K562 (cell line): ENCODE results near the gene PRICKLE4. TPM values are rescaled to one million over a fixed set of nuclear protein-coding genes. Genes with fewer than 3 reads are reported as not detected.

Source experiments
- ATAC-seq: fragments of 200-7000 bp; cut with Tn5 transposase; 3 replicates; pipeline ENCODE4 v1.9.1; 2020; ENCODE audit warnings: moderate library complexity
- BruUV-seq: library from RNA; stranded (reverse); fragments of 400-500 nt; replicated peaks from 2 replicates; lab custom pipeline; 2021; lab: Mats Ljungman, UMichigan
- CTCF ChIA-PET: fragments of 300-600 bp; formaldehyde crosslinking; extraction: SDS; loops from one replicate; lab custom pipeline; 2021; ENCODE audit warnings: low intra/inter-chr PET ratio; lab: Yijun Ruan, JAX
- POLR2A ChIA-PET: fragments of 300-600, 350-650 bp; sonication (Branson Sonifier 250); formaldehyde crosslinking; extraction: SDS; loops from one replicate; lab custom pipeline; 2021; ENCODE audit warnings: antibody characterized with exemption, inconsistent platforms; lab: Yijun Ruan, JAX
- DNase-seq, 4 experiments: peaks; one replicate each; pipeline versions ENCODE4 v3.0.0 to v3.0.0-alpha.2; 2011 to 2018; ENCODE audit warnings: low spot score in 3 of 4, mixed read lengths in 3 of 4; ENCODE audit errors: extremely low read depth in 1 of 4
- FAIRE-seq: peaks from 2 replicates; lab custom pipeline; 2011; peaks lifted over from hg19 to GRCh38; lab: Jason Lieb, UNC
- H2AFZ ChIP-seq: 2 replicates; pipeline ENCODE4 v1.6.0; 2011; ENCODE audit warnings: low read depth, low read length, control low read depth, inconsistent platforms
- H3K27ac ChIP-seq: fragments of 200-600 bp; 3 replicates; pipeline ENCODE4 v1.8.0; 2011; ENCODE audit warnings: low read depth, mild to moderate bottlenecking, control low read depth, inconsistent platforms, low read length, moderate library complexity, mixed read lengths; ENCODE audit errors: extremely low read depth
- H3K27me3 ChIP-seq, 2 experiments: fragments of 300-600 bp in 1 of 2; 2 replicates in 1 of 2; 3 replicates in 1 of 2; pipeline versions ENCODE4 v1.6.0 to v1.8.0; 2011; ENCODE audit warnings: inconsistent platforms in 2 of 2, low read length in 2 of 2, mild to moderate bottlenecking in 1 of 2, mixed read lengths in 1 of 2, moderate library complexity in 1 of 2; ENCODE audit not compliant: control insufficient read depth in 2 of 2, insufficient read depth in 2 of 2
- H3K36me3 ChIP-seq: fragments of 300-600 bp; 3 replicates; pipeline ENCODE4 v1.8.0; 2011; ENCODE audit warnings: mild to moderate bottlenecking, low read length, inconsistent platforms; ENCODE audit not compliant: control insufficient read depth, insufficient read depth
- H3K4me1 ChIP-seq, 2 experiments: fragments of 200-600 bp in 1 of 2; replicated peaks in 1 of 2; 2 replicates in 1 of 2; 3 replicates in 1 of 2; pipeline versions ENCODE4 v1.5.1 to v1.8.0; 2011; ENCODE audit warnings: inconsistent platforms in 2 of 2, low read length in 2 of 2, mild to moderate bottlenecking in 1 of 2, mixed read lengths in 1 of 2, moderate library complexity in 1 of 2; ENCODE audit not compliant: control insufficient read depth in 2 of 2, insufficient read depth in 2 of 2
- H3K4me2 ChIP-seq: 2 replicates; pipeline ENCODE4 v1.6.1; 2011; ENCODE audit warnings: low read length, control low read depth, inconsistent platforms, mixed read lengths; ENCODE audit not compliant: insufficient read depth
- H3K4me3 ChIP-seq: fragments of 200-600 bp; sonication (generic), shearing (Covaris generic); 2 replicates; pipeline ENCODE4 v1.5.1; 2016; ENCODE audit warnings: control low read depth, inconsistent platforms
- H3K79me2 ChIP-seq: fragments of 200-600 bp; 3 replicates; pipeline ENCODE4 v1.8.0; 2011; ENCODE audit warnings: low read length, inconsistent platforms; ENCODE audit not compliant: control insufficient read depth, insufficient read depth
- H3K9ac ChIP-seq, 2 experiments: 2 replicates each; pipeline versions ENCODE4 v1.6.0 to v1.6.1; 2011; ENCODE audit warnings: low read depth in 2 of 2, low read length in 2 of 2, control low read depth in 1 of 2, inconsistent platforms in 1 of 2, mild to moderate bottlenecking in 1 of 2, mixed read lengths in 1 of 2; ENCODE audit not compliant: insufficient read depth in 1 of 2
- H3K9me1 ChIP-seq: one replicate; pipeline ENCODE4 v1.6.0; 2011; ENCODE audit warnings: inconsistent platforms, mild to moderate bottlenecking, low read length, moderate library complexity; ENCODE audit not compliant: control insufficient read depth, insufficient read depth
- H3K9me3 ChIP-seq: replicated peaks from 2 replicates; pipeline ENCODE4 v1.5.1; 2011; ENCODE audit warnings: low read depth, low read length, inconsistent platforms; ENCODE audit not compliant: control insufficient read depth, insufficient read depth
- H4K20me1 ChIP-seq: replicated peaks from 2 replicates; pipeline ENCODE4 v1.6.1; 2011; ENCODE audit warnings: low read length, inconsistent platforms, mixed read lengths; ENCODE audit not compliant: control insufficient read depth, insufficient read depth
- MAX ChIP-seq: sonication (generic); formaldehyde crosslinking; IDR thresholded peaks from 2 replicates; pipeline ENCODE4 v1.9.0; 2022; ENCODE audit warnings: mild to moderate bottlenecking, missing genetic modification reagents
- RBM14 ChIP-seq: fragments of 200-400 bp; formaldehyde crosslinking; IDR thresholded peaks from 2 replicates; pipeline ENCODE4 v1.6.1; 2018; ENCODE audit warnings: low read depth, mild to moderate bottlenecking, low read length, moderate library complexity, borderline replicate concordance; ENCODE audit not compliant: insufficient read depth
- ZBTB33 ChIP-seq: sonication (generic); formaldehyde crosslinking; IDR thresholded peaks from 2 replicates; pipeline ENCODE4 v1.8.1; 2023; ENCODE audit warnings: mild to moderate bottlenecking, missing genetic modification reagents
- ZNF766 ChIP-seq: fragments of 200-800 bp; sonication (Bioruptor generic); conservative IDR thresholded peaks from 2 replicates; pipeline ENCODE4 v1.6.1; 2016; ENCODE audit warnings: missing genetic modification characterization, missing compliant biosample characterization
- WGBS: fragments of 100-300 bp; shearing (Covaris generic); methylation state at CpG from one replicate; pipeline ENCODE4 v1.1.6; 2016; ENCODE audit warnings: low coverage, mixed read lengths; ENCODE audit not compliant: insufficient coverage; ENCODE audit errors: missing lambda C conversion rate; 5-methylcytosine and 5-hydroxymethylcytosine counted together
- in situ Hi-C: fragments of 300-500 bp; cut with MboI; formaldehyde crosslinking; loops from 4 replicates; pipeline ENCODE4 v1.15.0; 2018; ENCODE audit warnings: inconsistent platforms, mixed read lengths
- intact Hi-C: fragments of 100-400 bp; cut with micrococcal nuclease; formaldehyde crosslinking; loops from 2 replicates; pipeline ENCODE4 v1.14.2; 2022
- polyA plus RNA-seq, 8 experiments: library from polyadenylated mRNA; depleted of rRNA in 4 of 8; stranded (reverse) in 5 of 8; unstranded in 3 of 8; fragments of >200 nt; fragmentation: Nextera tagmentation in 2 of 8; fragmentation: Illumina TruSeq in 1 of 8; extraction: Ambion mirVana in 2 of 8; extraction: Trizol in 1 of 8; gene quantifications; 2 replicates each; pipeline versions ENCODE4 v1.2.1 to v1.2.3, GENCODE V29; 2011 to 2014; ENCODE audit warnings: inconsistent platforms in 1 of 8, missing spikeins in 1 of 8
- total RNA-seq, 7 experiments: library from RNA; depleted of rRNA in 6 of 7; stranded (reverse); fragments of >200 nt in 6 of 7; fragmentation: Illumina TruSeq in 2 of 7; extraction: Trizol in 2 of 7; gene quantifications; 2 replicates each; pipeline versions ENCODE4 v1.2.1 to v1.2.3, GENCODE V29; 2011 to 2021; ENCODE audit warnings: low replicate concordance in 1 of 7

The PRICKLE4 gene
- total and polyA plus RNA-seq, 9 of the 15 experiments (the other 6 are each of a cell fraction or from before 2014, with no cell fraction given), result 0.20 to 0.32 (median 0.27) TPM; not detected in 6

GRCh38 chr6:41805830-41806774 lies 25.5 kb downstream of the PRICKLE4 start:
- CTCF ChIA-PET, result no interaction called here

More at GRCh38 chr6:41805830-41806774, 25.5 kb downstream of the PRICKLE4 start:
- POLR2A ChIA-PET, result interaction anchor here (0.9 to 1.2 kb wide), 2 partner anchors 10 kb away, joined by 3 read pairs; no protein-coding TSS in a partner anchor
- in situ Hi-C loops, result no loop called here
- Histone ChIP-seq H3K27ac (no peak overlapping the region), H3K9ac (no peak overlapping the region), H3K27me3 (no peaks in the 10 kb centered on the region), H3K9me3 (no peaks in the 10 kb centered on the region), H3K4me2 (no peak overlapping the region), H3K9me1 (no peaks in the 10 kb centered on the region), H3K79me2 (no peaks in the 10 kb centered on the region), H3K4me1 (peaks cover 0 to 3% of the 10 kb centered on the region in 2 experiments; a peak in 1 of 5 replicates), H3K4me3 (no peak overlapping the region), H4K20me1 (no peaks in the 10 kb centered on the region), H2AFZ (no peak overlapping the region), H3K36me3 (peaks cover 8% of the 10 kb centered on the region; the same call in 1 of the 3 replicates)
- FAIRE-seq, result no peak
- intact Hi-C loops, result no loop called here
- 93% methylated on average over 47 of the region's 74 CpGs for WGBS
- peak; percentile 85 for TF ChIP-seq ZBTB33 (CRISPR knock-in tag)
- TF ChIP-seq MAX, result 0 out of 2 replicates have a peak, but pooled peaks have one; percentile 26
- 0 out of 2 replicates have a peak, but pooled peaks have one; percentile 49 for TF ChIP-seq RBM14
- TF ChIP-seq ZNF766 (CRISPR knock-in tag), result no peak
- BruUV-seq, result no TSS peak
- DNase-seq, result no peak
- no peak for ATAC-seq
